Nephron progenitor cell (in vitro differentiated cells): ENCODE measurements around the gene SAYSD1.

Experiments
- DNase-seq: peaks from one replicate; pipeline ENCODE4 v3.0.0; 2021
- H3K27ac Mint-ChIP-seq: 2 replicates; pipeline ENCODE4 v1.8.0; 2021; ENCODE audit warnings: mild to moderate bottlenecking, moderate library complexity, mixed read lengths
- H3K27me3 Mint-ChIP-seq: 2 replicates; pipeline ENCODE4 v1.8.0; 2021; ENCODE audit warnings: mild to moderate bottlenecking, low read depth, mixed read lengths; ENCODE audit not compliant: poor library complexity
- H3K36me3 Mint-ChIP-seq: 2 replicates; pipeline ENCODE4 v1.8.0; 2021; ENCODE audit warnings: low read depth, mixed read lengths
- H3K4me1 Mint-ChIP-seq: 2 replicates; pipeline ENCODE4 v1.8.0; 2021; ENCODE audit warnings: mixed read lengths
- H3K4me3 Mint-ChIP-seq: 2 replicates; pipeline ENCODE4 v1.8.0; 2021; ENCODE audit warnings: mild to moderate bottlenecking, moderate library complexity, mixed read lengths
- H3K9me3 Mint-ChIP-seq: 2 replicates; pipeline ENCODE4 v1.8.0; 2021; ENCODE audit warnings: mild to moderate bottlenecking, moderate library complexity, mixed read lengths
- TF ChIP-seq, protein P1 (sequence below): fragments of 200-600 bp; sonication (generic); IDR thresholded peaks from 2 replicates; pipeline ENCODE4 v1.5.0; 2021; ENCODE audit warnings: antibody characterized with exemption

Gene SAYSD1

DNA sequence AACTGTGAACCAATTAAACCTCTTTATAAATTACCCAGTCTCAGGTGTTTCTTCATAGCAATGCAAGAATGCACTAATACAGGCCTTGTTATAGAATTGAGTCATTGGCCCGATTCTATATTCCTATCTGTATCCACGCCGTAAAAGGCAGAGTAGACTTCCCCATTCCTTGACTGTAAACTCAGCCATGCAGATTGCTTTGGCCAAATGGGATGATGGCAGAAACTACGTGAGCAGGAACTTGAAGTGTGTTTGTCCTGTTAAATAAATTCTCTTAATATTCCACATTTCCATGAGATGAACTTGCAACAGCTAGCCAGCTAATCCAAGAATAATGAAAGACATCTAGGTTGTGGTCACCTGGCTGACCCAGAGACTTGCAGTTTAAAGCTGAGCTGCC, 3.9 kb upstream of the SAYSD1 start:
- no peak overlapping the region for H3K27ac Mint-ChIP-seq
- peaks cover 36% of the 10 kb centered on the region for H3K27me3 Mint-ChIP-seq
- no peaks in the 10 kb centered on the region for H3K36me3 Mint-ChIP-seq
- H3K4me3 Mint-ChIP-seq, result no peak overlapping the region
- peaks cover 12% of the 10 kb centered on the region for H3K4me1 Mint-ChIP-seq
- DNase-seq, result no peak
- H3K9me3 Mint-ChIP-seq, result no peaks in the 10 kb centered on the region
- TF ChIP-seq, protein P1, sequence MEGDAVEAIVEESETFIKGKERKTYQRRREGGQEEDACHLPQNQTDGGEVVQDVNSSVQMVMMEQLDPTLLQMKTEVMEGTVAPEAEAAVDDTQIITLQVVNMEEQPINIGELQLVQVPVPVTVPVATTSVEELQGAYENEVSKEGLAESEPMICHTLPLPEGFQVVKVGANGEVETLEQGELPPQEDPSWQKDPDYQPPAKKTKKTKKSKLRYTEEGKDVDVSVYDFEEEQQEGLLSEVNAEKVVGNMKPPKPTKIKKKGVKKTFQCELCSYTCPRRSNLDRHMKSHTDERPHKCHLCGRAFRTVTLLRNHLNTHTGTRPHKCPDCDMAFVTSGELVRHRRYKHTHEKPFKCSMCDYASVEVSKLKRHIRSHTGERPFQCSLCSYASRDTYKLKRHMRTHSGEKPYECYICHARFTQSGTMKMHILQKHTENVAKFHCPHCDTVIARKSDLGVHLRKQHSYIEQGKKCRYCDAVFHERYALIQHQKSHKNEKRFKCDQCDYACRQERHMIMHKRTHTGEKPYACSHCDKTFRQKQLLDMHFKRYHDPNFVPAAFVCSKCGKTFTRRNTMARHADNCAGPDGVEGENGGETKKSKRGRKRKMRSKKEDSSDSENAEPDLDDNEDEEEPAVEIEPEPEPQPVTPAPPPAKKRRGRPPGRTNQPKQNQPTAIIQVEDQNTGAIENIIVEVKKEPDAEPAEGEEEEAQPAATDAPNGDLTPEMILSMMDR, result no peak

DNA sequence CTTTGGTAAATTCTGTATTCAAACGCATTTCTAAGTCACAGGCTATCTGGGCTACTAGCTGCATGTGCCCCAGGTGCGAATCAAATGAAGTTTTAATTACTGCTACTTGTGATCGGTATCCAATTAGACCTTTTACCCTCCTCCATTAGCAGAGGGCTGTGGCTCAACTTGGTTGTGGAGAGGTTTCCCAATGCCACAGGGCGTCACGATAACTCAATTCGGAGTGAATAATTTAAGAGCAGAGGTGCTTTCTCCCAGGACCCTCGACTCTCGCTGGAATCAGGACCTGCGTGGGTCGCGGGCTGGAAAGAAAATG, 640 bp downstream of the SAYSD1 start:
- peak overlapping the region; percentile 93 for H3K4me3 Mint-ChIP-seq
- peaks cover 16% of the 10 kb centered on the region for H3K27me3 Mint-ChIP-seq
- H3K27ac Mint-ChIP-seq, result no peak overlapping the region
- peaks cover 30% of the 10 kb centered on the region for H3K4me1 Mint-ChIP-seq
- no peak for DNase-seq
- TF ChIP-seq, protein P1, result no peak
- peaks cover 18% of the 10 kb centered on the region for H3K36me3 Mint-ChIP-seq
- H3K9me3 Mint-ChIP-seq, result no peaks in the 10 kb centered on the region

DNA sequence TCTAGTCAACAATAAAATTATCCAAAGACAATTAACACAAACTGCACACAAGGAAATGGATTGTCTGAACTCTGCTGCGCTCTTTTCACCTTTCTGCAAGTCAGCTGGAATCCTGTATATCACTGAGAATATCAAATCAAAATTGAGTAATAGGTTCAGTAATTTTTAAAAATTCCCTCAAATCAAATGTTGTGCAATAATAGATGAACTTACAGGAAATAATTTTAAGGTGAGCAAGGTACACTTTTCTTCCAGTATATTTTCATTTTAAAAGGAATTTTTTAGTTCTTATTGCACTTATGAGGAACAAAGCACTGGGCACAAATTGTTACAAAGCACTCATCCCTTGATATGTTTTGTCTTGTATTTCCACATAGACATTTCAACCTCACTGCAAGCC, 1.2 kb downstream of the SAYSD1 start:
- H3K4me3 Mint-ChIP-seq, result peak overlapping the region; percentile 93
- no peak for DNase-seq
- peaks cover 12% of the 10 kb centered on the region for H3K27me3 Mint-ChIP-seq
- H3K27ac Mint-ChIP-seq, result no peak overlapping the region
- H3K4me1 Mint-ChIP-seq, result peaks cover 34% of the 10 kb centered on the region
- H3K9me3 Mint-ChIP-seq, result no peaks in the 10 kb centered on the region
- TF ChIP-seq, protein P1, result no peak
- peaks cover 22% of the 10 kb centered on the region for H3K36me3 Mint-ChIP-seq

DNA sequence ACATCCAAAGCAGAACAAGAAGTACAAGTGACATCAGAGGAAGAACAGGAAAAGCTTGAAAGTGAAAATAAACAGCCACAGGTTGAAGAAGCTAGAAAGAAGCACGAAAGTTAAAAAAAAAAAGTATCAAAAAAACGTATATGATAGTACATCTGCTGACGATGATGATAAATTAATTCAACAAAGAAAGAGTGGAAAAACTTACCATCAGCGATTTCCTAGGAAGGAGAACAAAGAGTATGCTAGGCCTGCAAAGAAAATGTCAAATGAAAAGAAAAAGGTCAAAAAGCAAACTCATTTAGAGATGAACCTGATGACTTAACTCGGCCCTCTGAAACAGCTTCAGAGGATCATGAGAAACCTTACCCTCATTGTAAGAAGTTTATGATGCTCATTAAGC, 3.7 kb downstream of the SAYSD1 start:
- DNase-seq, result no peak
- peaks cover 44% of the 10 kb centered on the region for H3K4me1 Mint-ChIP-seq
- TF ChIP-seq, protein P1, result no peak
- H3K9me3 Mint-ChIP-seq, result no peaks in the 10 kb centered on the region
- H3K27me3 Mint-ChIP-seq, result peaks cover 2% of the 10 kb centered on the region
- peaks cover 34% of the 10 kb centered on the region for H3K36me3 Mint-ChIP-seq
- H3K4me3 Mint-ChIP-seq, result no peak overlapping the region
- no peak overlapping the region for H3K27ac Mint-ChIP-seq

DNA sequence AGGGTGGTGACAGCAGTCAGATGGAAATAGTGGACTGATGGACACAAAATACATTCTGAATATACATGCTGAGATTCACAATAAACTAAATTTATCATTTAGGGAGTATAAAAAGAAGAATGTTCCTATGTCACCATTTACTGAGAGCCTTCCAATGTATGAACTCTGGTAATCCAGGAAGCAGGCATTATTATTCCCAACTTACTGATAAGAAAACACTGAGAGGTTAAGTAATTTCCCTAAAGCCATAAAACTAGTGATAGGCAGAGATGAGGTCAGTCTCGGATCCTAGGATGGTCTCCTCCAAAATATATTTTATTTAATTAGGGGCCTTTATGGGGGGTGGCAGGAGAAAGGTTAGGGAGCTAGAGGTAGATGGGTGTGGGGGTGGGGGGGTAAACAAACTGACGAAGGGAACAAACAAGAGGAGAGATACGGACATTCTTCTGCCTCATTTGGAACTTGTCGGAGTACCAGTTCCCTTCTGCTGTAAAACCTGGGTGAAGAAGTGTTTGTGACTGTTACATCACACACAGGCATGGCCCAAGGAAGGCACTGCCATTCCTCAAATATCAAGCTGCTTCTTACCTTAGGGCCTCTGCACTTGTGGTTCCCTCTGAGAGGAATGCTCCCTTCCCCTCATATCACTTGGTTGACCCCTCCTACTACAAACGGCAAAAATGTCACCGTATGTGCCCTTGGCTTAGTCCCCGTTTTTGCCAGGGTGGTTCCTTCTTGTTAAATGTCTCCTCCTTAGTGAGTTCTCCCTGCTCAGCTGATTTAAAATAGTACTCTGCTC, 6.7 kb downstream of the SAYSD1 start:
- peaks cover 2% of the 10 kb centered on the region for H3K27me3 Mint-ChIP-seq
- TF ChIP-seq, protein P1, result no peak
- no peak for DNase-seq
- H3K4me3 Mint-ChIP-seq, result no peak overlapping the region
- no peak overlapping the region for H3K27ac Mint-ChIP-seq
- peaks cover 51% of the 10 kb centered on the region for H3K36me3 Mint-ChIP-seq
- peaks cover 26% of the 10 kb centered on the region for H3K4me1 Mint-ChIP-seq
- no peaks in the 10 kb centered on the region for H3K9me3 Mint-ChIP-seq

DNA sequence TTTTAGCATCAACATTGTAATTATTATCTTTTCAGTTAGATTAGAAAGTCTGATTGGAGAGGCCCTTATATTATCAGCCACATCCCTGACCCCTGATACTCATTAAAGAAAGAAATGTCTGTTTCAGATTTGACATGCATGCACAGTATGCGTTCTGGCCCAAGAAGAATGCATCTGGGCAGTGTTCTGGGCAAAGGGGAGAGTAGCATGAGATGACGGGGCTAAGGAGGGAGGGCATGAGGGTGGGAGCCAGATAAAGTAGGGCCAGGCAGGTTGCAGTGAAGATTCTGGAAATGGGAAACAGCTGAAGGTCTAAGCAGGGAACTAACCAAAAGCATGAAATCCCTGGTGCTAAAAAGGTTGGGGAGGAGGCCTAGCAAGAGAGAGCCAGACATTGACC, 7.3 kb downstream of the SAYSD1 start:
- Mint-ChIP-seq H3K27me3 (peaks cover 2% of the 10 kb centered on the region), H3K4me3 (no peak overlapping the region), H3K9me3 (no peaks in the 10 kb centered on the region), H3K27ac (no peak overlapping the region), H3K4me1 (peaks cover 22% of the 10 kb centered on the region), H3K36me3 (peaks cover 55% of the 10 kb centered on the region)
- TF ChIP-seq, protein P1, result no peak
- DNase-seq, result no peak
